Stimulated activated CD4-positive, alpha-beta T cell treated with anti-CD3 and anti-CD28 coated beads, Interleukin-4, amount 100 ng/mL, for 4 hours (primary cell): ENCODE data around the gene RPL28.

ENCODE experiments used
- DNase-seq, 2 experiments: peaks; one replicate each; pipeline ENCODE4 v3.0.0-alpha.2; 2020

The RPL28 gene

DNA sequence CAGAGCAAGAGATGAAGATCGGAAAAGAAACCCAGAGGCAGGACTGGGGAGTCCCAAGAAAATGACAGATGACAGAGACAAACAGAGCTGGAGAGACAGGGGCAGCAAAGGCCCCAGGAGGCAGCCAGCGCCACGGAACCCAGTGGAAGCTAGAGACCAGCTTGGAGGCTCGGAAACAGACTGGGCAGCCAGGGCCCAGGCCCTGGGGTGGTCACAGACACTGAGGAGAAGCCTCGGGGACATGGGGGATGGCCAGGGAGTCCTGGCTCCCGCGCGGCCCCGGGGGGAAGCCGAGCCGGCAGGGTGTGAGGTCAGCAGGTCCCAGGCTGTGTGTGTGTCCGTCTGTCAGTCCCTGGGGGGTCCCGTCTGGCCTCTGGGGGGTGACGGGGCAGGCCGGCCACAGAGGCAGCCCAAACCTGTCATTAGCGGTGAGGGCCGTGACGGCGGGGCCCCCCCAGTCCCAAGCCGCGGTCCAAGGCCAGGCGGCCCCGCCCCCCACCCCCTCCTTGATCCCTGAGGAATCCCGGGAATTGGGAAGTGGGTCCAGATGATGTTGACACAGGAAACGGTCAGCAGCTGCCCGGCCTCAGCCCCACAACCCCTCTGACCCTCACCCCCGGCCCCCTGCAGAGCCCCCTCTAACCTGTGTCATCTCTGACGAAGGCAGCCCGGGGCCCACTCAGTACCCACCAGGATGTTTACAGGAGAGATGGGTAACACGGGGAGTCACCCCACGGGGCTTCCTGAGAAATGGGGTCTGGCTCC is 11.6 kb upstream of the RPL28 start:
- no peak for DNase-seq

DNA sequence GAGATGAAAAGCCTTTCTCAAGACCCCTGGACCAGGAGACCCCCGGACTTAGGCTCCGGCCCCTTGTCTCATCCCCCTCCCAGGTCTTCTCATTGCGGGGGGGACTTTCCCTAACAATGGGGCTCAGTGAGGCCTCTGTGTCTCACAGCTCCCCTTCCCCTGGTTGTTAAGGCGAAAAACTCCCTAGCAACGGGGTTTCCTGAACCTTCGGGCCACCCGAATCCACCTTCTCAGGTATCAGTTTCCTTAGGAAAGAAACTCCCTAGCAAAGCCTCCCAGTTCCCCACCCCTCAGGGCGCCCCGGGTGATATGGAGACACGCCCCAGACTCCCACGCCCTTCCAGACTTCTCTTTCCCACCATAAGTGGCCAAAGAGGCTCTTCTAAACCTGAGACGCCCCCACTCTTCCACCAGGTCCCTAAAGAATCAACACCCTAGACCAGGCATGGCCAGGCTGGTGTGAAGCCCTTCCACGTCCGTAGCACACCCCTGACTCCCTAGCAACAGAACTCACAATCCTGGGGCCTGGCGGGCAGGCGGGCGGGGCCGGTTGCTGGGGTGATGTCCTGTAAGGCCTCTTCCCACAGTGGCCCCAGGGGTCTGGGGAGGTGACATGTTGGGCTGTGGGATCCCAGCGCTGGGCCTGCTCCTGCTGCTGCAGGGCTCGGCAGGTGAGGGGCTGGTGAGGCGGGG is 9.3 kb upstream of the RPL28 start, which contains the start of gene TMEM190:
Gene TMEM190 (plus strand): TSS at position 586 of the 693 bp plus-strand sequence. CDS start 28 bp downstream, at position 614.
- no peak for DNase-seq

DNA sequence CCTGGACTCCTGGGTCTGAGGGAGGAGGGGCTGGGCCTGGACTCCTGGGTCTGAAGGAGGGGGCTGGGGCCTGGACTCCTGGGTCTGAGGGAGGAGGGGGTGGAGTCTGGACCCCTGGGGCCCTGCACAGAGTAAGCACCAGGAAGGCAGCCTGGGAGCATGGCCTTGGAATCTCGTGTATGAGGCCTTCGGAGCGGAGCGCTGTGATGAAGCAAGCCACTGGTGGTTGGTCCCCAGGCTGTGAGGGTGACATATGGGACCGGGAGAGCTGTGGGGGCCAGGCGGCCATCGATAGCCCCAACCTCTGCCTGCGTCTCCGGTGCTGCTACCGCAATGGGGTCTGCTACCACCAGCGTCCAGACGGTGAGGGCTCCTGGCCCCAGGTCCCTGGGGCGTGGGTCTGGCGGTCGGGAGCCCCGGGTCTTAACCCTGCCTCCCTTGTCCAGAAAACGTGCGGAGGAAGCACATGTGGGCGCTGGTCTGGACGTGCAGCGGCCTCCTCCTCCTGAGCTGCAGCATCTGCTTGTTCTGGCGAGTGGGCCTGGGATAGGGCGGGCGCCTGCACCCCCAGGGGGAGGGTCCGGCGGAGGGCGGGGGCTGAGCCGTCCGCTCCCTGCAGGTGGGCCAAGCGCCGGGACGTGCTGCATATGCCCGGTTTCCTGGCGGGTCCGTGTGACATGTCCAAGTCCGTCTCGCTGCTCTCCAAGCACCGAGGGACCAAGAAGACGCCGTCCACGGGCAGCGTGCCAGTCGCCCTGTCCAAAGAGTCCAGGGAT is 8.2 kb upstream of the RPL28 start:
- no peak for DNase-seq

DNA sequence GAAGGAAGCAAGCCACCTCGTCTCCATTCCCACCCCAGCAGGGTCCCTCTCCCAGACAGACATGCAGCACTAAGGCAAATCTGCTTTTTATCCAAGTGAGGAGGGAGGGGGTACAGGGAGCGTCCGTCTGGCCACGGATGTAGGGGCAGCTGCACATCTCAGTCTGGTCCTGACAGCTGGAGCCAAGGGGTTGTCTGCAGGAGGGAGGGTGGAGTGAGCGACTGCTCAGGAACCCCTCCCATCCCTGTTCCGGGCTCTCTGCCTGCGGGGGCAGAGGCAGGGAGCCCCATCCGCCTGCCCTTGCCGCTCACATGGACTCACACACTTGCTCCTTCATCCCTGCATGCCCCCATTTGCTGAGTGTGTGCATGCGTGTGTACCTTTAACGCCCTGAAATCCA is 6.6 kb upstream of the RPL28 start:
- no peak for DNase-seq

DNA sequence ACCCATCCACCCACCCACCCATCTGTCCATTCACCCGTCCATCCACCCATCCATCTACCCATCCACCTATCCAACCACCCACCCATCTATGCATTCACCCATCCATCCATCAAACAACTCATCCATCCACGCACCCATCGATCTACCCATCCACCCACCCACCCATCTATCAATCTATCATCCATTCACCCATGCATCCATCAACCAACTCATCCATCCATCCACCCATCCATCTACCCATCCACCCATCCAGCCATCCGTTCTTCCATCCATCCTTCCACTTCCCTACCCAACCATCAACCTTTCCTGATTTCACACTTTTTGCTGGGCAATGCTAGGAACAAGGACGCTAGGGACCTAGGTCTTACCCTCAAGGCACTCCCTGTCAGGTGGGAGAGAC is 3.7 kb upstream of the RPL28 start:
- no peak for DNase-seq

DNA sequence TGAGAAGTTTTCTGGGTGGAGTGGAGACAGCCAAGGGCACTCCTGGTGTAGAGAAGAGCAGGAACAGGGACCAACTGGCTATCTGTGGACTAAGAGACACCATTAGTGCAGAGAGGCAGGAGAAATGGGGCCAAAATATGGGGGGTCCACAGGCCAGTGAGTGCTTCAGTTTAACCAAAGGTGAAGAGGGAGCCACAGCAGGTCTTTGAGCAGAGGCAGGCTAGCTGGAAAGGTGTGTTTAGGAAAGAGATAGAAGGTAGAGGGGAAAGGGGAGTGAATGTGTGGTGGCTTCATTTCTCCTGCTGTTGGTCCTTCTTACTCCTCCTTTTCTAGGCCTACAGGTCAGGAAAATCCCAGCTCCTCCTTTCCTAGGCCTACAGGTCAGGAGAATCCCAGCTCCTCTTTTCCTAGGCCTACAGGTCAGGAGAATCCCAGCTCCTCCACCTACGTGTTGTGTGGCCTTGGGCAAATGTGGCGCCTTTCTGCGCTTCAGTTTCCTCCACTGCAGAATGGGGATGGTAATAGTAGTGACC is 3.1 kb upstream of the RPL28 start:
- DNase-seq, result no peak

DNA sequence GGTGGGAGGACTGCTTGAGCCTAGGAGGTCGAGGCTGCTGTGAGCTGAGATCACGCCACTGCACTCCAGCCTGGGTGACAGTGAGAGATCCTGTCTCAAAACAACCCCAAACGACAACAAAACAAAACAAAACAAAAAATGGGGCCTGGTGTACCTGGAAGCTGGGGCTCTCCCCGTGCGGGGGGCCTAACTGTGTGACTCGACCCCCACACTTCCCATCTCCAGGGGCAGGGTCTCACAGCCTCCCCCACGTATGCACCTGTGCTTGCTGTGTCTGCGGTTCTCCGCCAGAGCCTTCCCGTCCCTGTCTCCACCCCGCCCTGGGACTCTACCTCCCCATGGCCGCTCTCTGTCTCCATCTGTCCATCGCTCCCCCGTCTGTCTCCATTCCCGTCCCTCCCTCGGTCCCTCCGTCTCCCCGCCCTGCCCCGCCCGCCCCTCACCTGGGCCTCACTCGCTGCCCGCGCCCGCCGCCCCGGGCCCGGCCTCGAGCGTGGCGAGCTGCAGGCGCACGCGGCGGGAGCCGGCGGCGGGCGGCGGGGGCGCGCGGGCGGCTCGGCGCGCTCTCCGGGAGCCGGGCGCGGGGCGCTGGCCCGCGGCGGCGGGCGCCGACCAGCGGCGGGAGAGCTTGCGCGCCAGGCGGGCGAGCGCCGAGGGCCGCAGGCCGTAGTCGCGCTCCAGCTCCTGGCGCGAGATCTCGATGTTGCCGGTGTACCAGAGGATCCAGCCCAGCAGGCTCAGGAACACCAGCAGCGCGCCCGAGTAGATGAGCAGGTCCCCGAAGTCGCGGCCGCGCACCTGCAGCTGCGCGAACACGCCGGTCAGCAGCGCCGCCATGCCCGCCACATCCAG is 2.2 kb upstream of the RPL28 start:
- DNase-seq, result peak; percentile 28 to 50

DNA sequence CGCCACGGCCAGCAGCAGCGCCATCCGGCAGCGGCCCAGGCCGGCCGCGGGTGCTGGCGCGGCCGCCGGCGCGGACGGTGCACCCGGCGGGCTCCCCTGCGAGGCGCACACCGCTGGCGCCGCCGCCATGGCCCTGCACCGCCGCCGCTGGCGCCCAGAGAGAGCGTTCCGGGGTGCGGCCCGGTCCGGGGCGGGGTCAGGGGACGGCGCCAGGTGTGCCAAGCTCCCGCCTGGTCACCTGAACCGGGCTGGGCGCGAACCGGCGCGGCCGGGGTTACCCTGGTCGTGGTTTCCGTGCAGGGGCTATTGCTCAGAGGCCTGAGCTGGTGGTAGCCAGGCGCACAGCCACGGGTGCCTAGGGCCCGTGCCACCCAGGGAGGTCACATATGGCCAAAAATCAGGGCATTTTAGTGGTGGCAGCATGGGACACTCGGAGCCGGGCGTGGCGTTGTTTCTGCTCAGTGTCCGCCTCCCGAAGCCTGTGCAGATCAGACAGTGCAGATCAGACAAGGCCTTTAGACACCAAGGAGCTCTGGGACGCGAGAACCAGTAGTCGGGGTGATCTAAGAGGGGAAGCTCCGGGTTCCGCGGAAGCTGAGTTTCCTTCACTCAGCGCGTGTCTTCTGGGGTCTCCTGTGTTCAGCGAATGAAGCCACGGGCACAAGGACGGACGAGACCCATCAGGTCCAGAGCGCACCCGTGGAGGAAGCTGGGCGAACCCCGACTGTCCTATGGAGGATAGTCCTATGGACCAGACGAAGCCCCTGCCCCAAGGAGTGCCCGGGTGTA is 1.4 kb upstream of the RPL28 start, which contains the start of gene TMEM238:
Gene TMEM238 (minus strand): TSS at position 162 of the 789 bp plus-strand sequence. CDS start 33 bp downstream, at position 129.
- peak in 1 of 2 experiments; percentile 51 for DNase-seq

DNA sequence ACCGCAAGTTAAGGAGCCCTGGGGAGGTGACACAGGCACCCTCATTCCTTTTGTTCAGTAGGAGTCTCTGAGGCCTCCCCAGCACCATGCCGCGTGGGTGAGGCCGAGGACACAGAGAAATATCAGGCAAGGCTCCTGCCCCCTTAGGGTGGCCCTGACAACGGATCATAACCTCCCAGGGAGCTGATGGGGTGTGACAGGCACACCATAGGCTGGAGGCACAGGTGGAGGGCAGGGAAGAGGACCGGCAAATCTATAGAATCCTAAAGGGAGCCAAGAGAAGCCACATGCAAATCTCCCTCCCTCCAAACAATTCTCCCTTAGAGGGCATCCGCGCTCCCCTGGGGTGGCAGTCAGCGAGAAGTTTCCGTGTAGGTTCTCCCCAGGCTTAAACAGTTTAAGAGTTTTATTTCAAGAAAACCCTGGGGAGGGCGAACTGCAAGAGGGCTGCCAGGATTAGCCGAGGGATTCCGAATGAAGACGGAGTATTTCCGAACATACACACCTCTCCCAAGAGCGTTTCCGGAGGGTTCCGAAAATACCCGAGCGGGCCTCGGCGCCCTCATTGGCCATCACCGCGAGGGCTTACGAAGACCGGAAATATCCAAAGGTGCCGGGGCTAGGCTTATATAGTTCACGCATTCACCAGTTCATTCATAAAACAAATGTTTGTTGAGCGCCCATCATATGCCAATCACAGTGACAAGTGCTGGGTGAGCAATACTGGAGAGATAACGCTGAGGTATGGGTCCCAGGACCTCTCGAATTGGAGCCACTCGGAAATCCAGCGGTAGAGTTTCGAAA is 610 bp upstream of the RPL28 start:
- peak; percentile 93 to 96 for DNase-seq

DNA sequence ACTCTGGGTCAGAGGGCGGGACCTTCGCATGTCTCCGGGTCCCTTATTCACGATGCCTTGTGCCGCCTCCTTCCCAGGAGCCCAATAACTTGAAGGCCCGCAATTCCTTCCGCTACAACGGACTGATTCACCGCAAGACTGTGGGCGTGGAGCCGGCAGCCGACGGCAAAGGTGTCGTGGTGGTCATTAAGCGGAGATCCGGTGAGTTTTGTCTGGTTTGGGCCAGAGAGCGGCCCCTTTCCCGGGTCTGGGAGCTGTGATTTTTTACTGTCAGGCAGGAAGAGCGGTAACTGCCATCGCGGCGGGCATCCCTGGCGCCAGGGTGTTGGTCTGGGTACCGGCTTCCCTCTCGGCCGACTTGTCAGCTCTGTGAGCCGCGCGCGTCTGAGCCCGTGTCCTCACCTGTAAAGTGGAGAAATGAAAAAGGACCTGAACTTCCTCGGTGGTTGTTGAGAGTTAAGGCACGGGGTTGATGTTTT is 800 bp downstream of the RPL28 start:
- DNase-seq, result peak; percentile 38 to 53

DNA sequence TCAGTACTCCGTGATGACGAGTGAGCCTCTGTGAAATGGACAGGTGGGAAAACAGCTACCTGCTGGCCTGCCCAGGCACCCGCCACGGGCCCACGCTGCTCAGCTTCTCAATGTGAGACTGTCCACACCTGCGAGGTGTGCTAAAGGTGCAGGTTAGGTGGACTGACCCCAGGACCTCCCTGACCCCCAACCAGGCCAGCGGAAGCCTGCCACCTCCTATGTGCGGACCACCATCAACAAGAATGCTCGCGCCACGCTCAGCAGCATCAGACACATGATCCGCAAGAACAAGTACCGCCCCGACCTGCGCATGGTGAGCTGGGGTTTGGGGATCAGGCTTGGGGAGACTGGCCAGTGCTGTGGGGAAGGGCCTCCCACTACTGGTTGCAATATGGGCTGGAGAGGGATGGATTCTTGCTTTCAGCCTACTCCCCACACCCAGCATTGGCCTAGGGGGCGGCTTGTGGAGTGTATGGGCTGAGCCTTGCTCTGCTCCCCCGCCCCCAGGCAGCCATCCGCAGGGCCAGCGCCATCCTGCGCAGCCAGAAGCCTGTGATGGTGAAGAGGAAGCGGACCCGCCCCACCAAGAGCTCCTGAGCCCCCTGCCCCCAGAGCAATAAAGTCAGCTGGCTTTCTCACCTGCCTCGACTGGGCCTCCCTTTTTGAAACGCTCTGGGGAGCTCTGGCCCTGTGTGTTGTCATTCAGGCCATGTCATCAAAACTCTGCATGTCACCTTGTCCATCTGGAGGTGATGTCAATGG is 2.2 kb downstream of the RPL28 start:
- DNase-seq, result no peak

DNA sequence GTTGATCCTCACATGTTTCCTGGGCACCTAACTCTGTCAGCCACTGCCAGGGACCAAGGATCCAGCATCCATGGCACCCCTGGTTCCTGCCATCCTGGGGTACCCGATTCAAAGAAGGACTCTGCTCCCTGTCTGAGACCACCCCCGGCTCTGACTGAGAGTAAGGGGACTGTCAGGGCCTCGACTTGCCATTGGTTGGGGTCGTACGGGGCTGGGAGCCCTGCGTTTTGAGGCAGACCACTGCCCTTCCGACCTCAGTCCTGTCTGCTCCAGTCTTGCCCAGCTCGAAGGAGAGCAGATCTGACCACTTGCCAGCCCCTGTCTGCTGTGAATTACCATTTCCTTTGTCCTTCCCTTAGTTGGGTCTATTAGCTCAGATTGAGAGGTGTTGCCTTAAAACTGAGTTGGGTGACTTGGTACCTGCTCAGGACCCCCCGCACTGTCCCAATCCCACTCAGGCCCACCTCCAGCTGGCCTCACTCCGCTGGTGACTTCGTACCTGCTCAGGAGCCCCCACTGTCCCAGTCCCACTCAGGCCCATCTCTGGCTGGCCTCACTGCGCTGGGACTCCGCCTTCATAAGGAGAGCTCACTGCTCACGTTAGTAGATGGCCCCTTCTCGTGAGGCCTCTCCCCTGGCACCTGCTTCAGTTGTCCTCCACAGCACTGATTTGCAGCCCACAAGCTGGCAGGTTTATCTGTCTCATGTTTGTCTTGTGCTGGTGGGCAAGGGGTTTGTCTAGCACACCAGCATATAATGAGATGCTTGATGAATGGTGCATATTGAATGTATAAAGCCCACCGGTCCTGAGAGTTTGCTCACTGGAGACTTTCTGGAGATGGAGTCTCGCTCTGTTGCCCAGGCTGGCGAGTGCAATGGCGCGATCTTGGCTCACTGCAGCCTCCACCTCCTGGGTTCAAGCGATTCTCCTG is 3.9 kb downstream of the RPL28 start:
- no peak for DNase-seq

DNA sequence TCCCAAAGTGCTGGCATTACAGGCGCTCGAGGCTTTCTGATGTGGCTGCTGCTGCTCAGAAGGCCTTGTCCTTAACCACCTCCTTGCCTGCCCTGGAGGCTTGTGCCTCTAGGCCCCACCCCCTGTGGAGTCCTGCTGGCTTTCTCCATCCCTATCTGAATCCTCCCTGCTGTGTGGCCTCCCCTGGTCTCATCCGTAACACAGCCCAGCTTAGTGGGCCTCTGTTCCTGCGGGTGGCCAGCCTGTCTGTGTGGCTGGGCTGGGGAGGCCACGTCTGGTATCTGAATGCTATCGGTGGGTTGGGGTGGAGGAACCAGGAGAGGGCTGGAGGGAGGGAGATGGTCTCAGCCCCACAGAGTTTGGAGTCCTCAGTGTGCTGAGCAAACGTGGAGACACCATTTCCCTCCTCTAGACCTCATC is 4.7 kb downstream of the RPL28 start:
- DNase-seq, result no peak

DNA sequence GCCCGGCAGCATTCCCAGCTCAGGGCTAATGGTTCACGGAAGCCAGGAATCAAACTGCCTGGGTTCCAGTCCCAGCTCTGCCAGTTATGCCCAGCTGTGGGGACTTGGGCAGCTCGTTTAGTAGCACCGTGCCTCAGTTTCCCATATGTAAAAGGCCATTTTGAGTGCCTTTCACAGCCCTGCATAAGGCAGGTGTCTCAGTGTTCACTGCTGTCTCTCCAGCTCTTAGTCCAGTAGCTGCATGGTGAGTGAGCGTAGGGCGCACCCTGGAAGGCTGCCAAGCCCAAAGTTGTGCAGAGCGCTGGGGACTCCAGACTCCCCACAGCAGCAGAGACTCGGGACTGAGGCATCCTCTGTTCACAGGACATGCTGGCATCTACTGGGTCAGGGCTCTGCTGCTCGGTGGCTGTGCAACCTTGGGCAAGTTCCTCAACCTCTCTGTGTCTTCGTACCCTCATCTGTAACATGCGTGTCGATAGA is 5.5 kb downstream of the RPL28 start:
- DNase-seq, result no peak

DNA sequence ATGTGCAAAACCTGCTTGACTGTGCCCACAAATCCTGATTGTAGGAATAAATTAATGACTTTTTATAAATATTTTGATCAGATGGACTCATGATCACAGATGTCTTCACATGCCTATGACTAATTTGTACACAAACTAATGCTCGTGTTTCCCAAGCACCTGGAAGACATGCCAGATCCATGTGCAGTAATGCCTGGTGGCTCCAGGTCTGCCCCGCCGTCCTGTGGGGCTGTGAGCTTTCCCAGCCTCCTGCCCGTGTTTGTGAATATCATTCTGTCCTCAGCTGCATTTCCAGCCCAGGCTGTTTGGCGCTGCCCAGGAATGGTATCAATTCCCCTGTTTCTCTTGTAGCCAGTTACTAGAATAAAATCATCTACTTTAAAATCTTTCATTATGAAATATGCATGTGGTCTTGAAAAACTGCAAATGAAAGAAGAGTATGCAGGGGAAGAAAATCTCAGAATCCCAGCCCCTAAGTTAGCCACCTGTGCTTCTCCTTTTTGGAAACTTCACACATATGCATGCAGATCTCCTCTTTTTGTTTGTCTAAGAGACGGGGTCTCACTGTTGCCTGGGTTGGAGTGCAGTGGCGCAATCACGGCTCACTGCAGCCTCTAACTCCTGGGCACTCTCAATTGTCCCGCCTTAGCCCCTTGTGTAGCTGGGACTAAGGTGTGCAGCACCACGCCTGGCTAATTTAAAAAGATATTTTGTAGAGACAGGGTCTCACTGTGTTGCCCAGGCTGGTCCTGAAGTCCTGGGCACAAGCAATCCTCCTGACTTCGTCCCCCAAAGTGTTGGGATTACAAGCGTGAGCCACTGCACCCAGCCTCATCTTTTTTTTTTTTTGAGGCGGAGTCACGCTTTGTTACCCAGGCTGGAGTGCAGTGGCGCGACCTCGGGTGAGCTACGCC is 6.2 kb downstream of the RPL28 start:
- no peak for DNase-seq

DNA sequence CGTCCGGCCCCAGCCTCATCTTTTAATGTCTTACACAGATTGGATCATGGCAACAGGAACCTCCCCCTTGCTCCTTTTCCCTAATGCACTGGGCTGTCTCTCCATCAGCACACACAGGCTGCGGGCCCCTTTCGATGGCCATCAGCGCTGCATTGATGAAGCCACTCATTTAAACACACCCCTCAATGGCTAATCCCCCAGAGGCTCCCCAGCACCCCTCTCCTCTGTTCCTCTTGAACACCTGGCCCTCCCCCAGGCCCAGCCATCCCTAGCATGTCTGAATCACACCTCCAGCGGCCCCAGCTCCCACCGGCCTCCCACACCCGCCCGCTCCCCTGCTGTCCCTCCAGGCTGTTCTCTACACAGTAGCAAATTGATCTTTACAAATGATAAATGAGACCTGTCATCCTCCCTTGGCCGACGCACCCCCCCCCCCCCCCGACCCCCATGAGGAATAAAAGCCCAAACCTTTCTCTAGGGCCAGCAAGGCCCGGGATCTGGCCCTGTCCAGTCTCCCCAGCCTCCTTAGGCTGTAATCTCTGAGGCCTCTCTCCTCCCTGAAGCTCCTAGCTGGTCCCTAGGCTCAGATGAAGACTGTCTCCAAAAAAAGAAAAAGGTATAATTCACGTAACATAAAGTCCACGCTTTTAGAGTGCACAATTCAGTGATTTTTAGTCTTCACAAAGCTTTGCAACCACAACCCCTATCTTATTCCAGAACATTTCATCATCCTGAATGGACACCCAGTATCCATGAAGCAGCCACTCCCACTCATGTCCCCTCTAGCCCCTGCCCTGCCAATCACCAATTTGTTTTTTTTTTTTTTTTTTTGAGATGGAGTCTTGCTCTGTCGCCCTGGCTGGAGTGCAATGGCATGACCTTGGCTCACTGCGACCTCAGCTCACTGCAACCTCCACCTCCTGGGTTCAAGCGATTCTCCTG is 7.4 kb downstream of the RPL28 start:
- no peak for DNase-seq
